GM10847 (cell line): ENCODE measurements around the gene TMPRSS3.

Experiments
- POLR2A ChIP-seq: IDR thresholded peaks from 2 replicates; pipeline ENCODE4 v1.6.1; 2011; ENCODE audit not compliant: insufficient read length; ENCODE audit errors: extremely low read depth

Gene TMPRSS3

GRCh38 chr21:42387843-42388340 is 8.0 kb downstream of the TMPRSS3 start:
- no peak for TF ChIP-seq POLR2A

GRCh38 chr21:42387164-42387563 is 8.7 kb downstream of the TMPRSS3 start:
- no peak for TF ChIP-seq POLR2A

GRCh38 chr21:42386034-42386591 is 9.7 kb downstream of the TMPRSS3 start:
- no peak for TF ChIP-seq POLR2A

GRCh38 chr21:42385619-42386018 is 10.2 kb downstream of the TMPRSS3 start:
- TF ChIP-seq POLR2A, result no peak

GRCh38 chr21:42384989-42385388 is 10.9 kb downstream of the TMPRSS3 start:
- TF ChIP-seq POLR2A, result no peak

GRCh38 chr21:42384156-42384945 is 11.5 kb downstream of the TMPRSS3 start:
- no peak for TF ChIP-seq POLR2A

- no peak for TF ChIP-seq POLR2A
These were observed 12.5 kb downstream of the TMPRSS3 start for GRCh38 chr21:42383331-42383730.

GRCh38 chr21:42382915-42383314 is 12.9 kb downstream of the TMPRSS3 start:
- no peak for TF ChIP-seq POLR2A

- no peak for TF ChIP-seq POLR2A
These were observed 14.4 kb downstream of the TMPRSS3 start for GRCh38 chr21:42381347-42381984.

GRCh38 chr21:42379426-42380215 is 16.2 kb downstream of the TMPRSS3 start:
- no peak for TF ChIP-seq POLR2A

GRCh38 chr21:42378418-42378817 is 17.4 kb downstream of the TMPRSS3 start:
- no peak for TF ChIP-seq POLR2A

- no peak for TF ChIP-seq POLR2A
These were observed 17.9 kb downstream of the TMPRSS3 start for GRCh38 chr21:42377951-42378340.

- TF ChIP-seq POLR2A, result no peak
These were observed 18.5 kb downstream of the TMPRSS3 start for GRCh38 chr21:42377211-42377950.

GRCh38 chr21:42376338-42376982 is 19.4 kb downstream of the TMPRSS3 start:
- TF ChIP-seq POLR2A, result no peak
